Measurements from ENCODE around the gene RTN1.

GRCh38 chr14:59869381-59870255, 958 bp downstream of the RTN1 start:
- TF ChIP-seq POLR2A (IDR thresholded peaks at IDR 0.05; ENCODE audit: low read depth) (no peak), CTCF (IDR thresholded peaks at IDR 0.05) (no peak), POLR2AphosphoS5 (IDR thresholded peaks at IDR 0.05) (no peak)
